ENCODE data around the gene STX4. TPM values are rescaled to one million over a fixed set of nuclear protein-coding genes. Genes with fewer than 3 reads are reported as not detected.
A peak's percentile ranks its signal among the peaks of the same experiment; 100 is the strongest.

The STX4 gene
- total RNA-seq, 1 experiment from 2014 or later, result 25.1 TPM

DNA sequence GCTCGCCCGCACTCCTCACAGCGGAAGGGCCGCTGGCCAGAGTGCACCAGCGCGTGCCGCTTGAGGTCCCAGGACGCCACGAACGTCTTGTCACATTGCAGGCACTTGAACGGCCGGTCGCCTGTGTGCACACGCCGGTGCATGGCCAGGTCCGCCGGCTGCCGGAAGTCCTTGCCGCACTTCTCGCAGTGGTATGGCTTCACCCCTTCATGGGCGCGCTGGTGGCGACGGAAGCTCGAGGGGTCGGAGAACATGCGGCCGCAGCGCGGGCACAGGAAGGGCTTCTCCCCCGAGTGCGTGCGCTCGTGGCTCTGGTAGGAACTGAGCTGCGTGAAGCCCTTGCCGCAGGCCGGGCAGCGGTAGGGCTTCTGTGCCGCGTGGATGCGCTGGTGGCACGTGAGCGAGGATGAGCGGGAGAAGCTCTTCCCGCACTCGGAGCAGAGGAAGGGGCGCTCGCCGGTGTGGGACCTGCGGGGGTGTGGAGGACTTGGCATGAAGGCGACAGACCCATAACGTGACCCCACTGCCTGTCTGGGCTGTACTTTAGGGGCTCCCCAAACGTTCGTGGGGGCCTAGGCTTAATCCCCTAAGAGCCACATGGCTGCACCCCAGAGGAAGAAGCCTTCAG is 28.6 kb downstream of the STX4 start:
- DNase-seq (ENCODE audit: extremely low read depth, low read depth), result no peak

DNA sequence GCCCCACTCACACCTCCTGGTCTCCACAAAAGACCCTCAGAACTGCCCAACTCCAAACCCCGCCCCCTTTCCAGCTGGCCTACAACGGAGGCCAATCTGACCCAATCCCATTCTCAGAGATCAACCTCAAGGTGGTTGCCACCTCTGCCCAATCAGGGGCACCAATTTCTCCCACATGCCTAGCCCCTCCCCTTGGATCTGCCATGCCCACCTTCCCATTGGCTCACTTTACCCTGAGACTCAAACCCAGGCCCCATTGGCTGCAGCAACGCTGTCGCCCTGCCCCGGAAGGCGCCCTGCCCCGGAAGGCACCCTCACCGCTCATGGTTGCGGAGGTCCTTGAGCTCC is 30.1 kb downstream of the STX4 start:
- DNase-seq (ENCODE audit: extremely low read depth, low read depth), result no peak

DNA sequence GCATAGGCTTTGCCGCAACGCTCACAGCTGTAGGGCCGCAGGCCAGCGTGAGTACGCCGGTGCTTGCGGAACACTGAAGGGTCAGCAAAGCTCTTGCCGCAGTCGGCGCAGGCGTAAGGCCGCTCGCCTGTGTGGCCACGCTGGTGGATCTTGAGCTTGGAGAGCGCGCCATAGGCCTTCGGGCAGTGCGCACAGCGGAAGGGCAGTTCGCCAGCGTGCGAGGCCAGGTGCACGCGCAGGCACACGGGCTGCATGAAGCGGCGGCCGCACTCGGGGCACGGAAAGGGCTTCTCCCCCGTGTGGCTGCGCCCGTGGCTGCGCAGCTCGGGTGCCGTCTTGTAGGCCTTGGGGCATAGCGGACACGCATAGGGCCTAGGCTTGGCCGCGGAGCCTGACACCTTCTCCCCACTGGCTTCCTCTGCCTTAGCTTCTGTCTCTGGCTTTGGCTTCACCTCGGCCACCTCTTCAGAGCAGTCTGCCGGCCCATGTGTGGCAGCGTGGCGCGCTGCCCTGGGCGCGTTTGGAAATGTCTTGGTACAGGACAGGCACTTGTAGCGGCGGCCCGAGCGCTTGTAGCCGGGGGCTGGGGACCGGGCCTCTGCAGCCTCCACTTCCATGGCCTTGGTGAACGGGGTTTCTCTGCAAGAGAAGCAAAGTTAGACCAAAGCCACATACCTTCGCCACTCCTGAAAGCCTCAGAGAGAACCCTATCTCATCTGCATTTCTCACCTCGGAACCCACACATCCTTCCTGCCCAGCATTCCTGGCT is 30.7 kb downstream of the STX4 start:
- DNase-seq (ENCODE audit: extremely low read depth, low read depth), result no peak

DNA sequence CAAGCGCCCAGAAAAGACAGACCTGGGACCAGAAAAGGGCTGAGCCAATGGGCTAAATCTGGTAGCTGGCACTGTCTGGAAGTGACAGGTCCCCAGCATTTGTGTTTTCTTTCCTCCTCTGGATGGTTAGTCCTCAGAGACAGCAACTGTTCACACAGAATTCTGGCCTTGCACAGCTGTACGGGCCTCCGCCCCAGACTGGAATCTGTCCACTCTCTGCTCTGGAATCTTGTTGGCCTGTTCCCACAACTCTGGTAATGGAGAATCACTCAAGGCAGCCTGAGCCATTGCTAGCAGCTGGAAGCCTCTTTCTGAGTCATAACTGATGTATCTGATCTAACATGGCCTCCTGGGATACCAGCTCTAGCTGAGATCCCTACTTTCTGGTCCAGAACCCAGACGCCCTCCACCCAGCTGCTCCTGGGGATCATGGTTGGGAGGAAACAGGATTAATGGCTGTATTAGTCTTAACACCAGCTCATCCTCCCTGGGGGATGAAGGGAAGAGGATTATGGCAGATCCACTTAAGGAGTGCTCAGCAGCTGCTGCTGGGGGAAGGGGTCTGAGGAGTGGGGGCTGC is 31.6 kb downstream of the STX4 start:
- DNase-seq (ENCODE audit: extremely low read depth, low read depth), result peak; percentile 35

DNA sequence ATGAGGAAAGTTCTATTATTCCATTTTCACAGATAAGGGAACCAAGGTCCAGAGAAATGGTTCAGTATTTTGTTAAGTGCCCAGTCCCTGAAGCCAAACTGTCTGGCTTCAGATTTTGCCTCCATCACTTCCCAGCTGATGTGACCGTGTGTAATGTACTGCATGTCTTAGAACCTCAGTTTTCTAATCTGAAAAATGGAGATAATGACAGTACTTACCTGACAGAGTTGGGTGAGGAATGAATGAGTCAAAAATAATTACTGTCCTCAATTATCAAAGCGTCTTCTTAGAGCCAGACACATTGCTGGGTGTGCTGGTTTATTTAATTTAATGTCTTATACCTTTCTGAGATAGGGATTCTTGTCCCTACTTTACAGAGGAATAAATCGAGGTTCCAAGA is 34.0 kb downstream of the STX4 start:
- DNase-seq (ENCODE audit: extremely low read depth, low read depth), result no peak

DNA sequence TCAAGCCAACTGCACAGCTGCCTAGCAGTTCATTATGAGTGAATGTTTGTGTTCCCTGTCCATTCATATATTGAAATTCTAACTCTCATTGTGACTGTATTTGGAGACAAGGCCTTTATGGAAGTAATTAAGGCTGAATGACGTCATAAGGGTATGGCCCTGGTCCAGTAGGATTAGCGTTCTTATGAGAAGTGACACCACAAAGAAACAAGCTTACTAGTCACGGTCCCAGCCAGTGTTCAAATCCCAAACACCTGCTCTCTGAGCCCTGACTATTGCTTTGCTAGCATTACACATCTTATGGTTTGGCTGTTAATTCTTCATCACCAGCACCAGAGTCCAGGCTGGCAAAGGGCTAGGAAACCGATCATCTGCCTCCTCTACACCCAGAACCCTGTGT is 38.5 kb downstream of the STX4 start:
- peak; percentile 67 for DNase-seq (ENCODE audit: extremely low read depth, low read depth)

DNA sequence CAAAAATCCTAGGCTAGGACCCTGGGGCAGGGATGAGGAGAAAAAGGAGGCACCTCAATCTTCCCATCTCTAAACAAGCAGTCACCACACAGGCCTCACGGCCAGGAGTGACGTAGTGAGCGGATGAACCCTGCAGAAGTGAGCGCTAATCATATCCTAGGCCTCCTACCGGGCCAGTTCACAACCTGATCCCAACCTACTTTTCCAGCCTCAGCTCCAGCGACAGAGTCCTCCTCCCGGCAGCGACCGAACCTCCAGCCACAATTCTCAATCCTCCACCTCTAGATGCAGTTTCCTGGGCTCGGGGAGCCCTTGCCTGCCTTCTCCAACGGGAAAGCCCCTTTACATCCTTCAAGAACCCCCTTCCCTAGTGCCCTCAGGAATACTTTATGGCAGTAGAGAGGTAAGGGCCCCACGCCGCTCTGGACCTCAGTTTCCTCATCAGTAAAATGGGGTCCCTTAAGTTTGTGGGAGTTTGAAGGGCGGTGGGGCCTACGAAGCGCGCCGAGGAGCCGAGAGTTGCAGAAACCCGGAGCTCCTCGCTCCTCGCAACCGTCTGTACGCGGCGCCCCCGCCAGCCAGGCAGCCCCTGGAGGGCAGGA is 39.3 kb downstream of the STX4 start:
- DNase-seq (ENCODE audit: extremely low read depth, low read depth), result peak; percentile 29

DNA sequence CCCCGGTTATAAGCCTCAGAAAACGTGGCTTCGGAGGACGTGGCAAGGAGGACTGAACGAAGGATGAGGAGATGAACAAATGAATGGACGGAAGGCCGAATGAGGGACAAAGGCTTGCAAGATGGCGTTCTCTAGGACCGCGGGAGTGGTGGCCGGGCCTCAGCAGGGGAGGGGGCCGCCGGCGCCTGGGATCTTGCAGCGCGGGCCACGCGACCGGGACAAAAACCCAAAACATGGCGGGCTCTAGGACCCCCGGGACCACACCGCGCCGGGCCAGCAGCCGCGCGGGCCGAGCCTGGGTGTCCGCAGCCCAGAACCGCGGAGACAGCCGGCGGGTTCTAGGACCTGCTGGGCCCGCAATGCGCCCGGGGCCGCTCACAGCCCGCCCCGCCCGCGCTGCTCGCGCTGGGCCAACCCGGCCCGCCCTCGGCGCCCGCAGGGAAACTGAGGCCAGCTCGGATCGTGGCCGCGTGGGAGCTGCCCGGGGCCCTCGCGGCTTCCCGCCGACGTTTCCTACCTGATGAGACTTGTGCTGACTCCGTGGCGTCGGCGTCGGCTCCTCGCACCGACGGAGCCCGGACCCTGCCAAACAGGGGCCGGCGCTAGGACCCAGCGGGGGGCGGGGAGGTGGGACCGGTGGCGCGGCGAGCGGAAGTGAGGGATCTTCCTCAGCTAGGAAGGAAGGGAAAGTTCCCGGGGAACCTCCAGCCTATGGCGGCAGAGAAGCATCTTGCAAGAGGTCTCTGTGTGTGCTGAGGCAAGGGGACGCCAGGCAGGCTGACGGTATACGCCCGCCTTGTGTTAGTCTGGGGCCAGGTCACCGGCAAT is 40.0 kb downstream of the STX4 start:
- DNase-seq (ENCODE audit: extremely low read depth, low read depth), result peak; percentile 84

DNA sequence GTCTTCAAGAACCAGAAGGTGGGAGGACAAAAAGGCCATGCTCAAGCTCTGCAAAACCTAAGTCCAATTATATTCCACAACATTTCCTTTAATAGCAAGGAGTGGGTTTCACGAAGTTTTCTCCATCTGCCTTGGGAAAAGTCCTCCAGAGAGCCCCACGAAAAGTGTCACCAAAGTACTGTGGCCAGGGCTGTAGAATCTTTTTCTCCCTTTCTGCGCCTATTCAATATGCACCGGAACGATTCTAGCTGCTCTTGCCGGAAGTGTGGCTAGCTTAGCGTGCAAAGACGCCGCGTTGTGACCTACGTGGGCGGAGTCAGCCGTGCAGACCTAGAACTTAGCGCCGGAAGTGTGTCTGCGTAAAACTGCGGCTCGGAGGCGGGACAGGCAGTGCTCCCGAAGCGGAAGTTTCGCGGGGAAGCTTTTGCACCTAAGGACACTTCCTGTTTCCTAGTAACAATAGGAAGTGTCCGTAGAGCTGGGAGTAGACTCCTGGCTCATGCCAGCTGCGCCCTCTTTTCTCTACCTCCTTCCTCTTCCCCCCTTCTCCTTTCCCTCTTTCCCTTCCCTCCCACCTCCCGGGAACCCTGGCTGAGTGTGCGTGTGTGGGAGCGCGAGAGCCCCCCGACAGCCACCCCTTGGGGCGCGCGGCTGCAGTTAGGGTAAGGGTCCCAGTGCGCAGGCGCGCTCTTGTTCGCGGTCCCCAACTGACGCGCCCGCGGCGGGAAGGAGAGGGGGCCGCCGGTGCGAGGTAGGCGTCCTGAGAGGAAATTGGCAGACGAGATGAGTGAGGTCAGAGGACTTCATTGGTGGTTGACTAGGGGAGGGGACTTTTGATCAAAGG is 40.8 kb downstream of the STX4 start, which contains the start of the genes ZNF646 and ZNF668:
Gene ZNF646 (plus strand): TSS at position 453 of the 844 bp plus-strand sequence. CDS start 1,903 bp downstream, outside the sequence.
Gene ZNF668 (minus strand): TSS at position 271 of the 844 bp plus-strand sequence. CDS start 9,781 bp downstream, outside the sequence.
- peak; percentile 99 for DNase-seq (ENCODE audit: extremely low read depth, low read depth)

DNA sequence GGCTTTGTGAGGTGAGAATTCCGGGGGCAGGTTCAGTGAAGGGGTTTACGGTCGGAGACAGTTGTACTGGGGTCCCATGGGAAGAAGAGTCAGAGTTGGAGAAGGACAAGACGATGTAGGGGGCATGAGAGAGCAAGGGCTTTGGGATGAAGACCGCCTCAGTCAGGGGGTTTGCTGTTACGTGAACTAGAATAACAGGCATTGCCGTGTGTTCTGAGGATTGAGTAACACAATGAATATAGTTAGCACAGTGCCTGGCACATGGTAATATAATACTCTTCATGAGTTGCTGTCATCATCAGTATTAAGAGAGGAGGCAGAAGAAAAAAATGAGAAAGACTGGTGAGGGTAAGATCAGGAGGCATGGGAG is 41.4 kb downstream of the STX4 start:
- no peak for DNase-seq (ENCODE audit: extremely low read depth, low read depth)

DNA sequence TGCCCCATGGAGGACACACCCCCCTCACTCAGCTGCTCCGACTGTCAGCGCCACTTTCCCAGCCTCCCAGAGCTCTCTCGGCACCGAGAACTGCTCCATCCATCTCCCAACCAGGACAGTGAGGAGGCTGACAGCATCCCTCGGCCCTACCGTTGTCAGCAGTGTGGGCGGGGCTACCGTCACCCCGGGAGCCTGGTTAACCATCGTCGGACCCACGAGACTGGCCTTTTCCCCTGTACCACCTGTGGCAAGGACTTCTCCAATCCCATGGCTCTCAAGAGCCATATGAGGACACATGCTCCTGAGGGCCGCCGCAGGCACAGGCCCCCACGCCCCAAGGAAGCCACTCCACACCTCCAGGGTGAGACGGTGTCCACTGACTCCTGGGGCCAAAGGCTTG is 43.0 kb downstream of the STX4 start:
- no peak for DNase-seq (ENCODE audit: extremely low read depth, low read depth)

DNA sequence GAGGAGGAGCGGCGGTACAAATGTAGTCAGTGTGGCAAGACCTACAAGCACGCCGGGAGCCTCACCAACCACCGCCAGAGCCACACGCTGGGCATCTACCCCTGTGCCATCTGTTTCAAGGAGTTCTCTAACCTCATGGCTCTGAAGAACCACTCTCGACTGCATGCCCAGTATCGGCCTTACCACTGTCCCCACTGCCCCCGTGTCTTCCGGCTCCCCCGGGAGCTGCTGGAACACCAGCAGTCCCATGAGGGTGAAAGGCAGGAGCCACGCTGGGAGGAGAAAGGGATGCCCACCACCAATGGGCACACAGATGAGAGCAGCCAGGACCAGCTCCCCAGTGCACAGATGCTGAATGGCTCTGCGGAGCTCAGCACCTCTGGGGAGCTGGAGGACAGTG is 43.7 kb downstream of the STX4 start:
- no peak for DNase-seq (ENCODE audit: extremely low read depth, low read depth)

DNA sequence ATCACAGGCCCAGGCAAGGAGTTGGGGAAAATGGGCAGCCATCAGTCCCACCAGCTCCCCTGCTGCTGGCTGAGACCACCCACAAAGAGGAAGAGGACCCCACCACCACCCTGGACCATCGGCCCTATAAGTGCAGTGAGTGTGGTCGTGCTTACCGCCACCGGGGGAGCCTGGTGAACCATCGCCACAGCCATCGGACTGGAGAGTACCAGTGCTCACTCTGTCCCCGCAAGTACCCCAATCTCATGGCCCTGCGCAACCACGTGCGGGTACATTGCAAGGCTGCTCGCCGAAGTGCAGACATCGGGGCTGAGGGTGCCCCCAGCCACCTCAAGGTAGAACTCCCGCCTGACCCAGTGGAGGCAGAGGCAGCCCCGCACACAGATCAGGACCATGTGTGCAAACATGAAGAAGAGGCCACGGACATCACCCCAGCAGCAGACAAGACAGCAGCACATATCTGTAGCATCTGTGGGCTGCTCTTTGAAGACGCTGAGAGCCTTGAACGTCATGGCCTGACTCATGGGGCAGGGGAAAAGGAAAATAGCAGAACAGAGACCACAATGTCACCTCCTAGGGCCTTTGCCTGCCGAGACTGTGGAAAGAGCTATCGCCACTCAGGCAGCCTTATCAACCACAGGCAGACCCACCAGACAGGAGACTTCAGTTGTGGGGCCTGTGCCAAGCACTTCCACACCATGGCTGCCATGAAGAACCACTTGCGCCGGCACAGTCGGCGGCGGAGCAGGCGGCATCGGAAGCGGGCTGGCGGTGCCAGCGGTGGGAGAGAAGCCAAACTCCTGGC is 44.4 kb downstream of the STX4 start:
- no peak for DNase-seq (ENCODE audit: extremely low read depth, low read depth)

DNA sequence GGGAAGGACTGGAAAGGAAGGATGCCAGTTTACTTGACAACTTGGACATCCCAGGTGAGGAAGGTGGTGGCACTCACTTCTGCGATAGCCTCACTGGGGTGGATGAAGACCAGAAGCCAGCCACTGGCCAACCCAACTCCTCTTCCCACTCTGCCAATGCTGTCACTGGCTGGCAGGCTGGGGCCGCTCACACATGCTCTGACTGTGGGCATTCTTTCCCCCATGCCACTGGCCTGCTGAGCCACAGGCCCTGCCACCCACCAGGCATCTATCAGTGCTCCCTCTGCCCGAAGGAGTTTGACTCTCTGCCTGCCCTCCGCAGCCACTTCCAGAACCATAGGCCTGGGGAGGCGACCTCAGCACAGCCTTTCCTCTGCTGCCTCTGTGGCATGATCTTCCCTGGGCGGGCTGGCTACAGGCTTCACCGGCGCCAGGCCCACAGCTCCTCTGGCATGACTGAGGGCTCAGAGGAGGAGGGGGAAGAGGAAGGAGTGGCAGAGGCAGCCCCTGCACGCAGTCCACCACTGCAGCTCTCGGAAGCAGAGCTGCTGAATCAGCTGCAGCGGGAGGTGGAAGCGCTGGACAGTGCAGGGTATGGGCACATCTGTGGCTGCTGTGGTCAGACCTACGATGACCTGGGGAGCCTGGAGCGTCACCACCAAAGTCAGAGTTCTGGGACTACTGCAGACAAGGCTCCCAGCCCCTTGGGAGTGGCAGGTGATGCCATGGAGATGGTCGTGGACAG is 45.4 kb downstream of the STX4 start:
- DNase-seq (ENCODE audit: extremely low read depth, low read depth), result no peak

DNA sequence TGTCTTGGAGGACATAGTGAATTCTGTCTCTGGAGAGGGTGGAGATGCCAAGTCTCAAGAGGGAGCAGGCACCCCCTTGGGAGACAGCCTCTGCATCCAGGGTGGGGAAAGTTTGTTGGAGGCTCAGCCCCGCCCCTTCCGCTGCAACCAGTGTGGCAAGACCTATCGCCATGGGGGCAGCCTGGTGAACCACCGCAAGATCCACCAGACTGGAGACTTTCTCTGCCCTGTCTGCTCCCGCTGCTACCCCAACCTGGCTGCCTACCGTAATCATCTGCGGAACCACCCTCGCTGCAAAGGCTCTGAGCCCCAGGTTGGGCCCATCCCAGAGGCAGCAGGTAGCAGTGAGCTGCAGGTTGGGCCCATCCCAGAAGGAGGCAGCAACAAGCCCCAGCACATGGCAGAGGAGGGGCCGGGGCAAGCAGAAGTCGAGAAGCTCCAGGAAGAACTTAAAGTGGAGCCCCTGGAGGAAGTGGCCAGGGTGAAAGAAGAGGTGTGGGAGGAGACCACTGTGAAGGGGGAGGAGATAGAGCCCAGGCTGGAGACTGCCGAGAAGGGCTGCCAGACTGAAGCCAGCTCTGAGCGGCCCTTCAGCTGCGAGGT is 46.1 kb downstream of the STX4 start:
- no peak for DNase-seq (ENCODE audit: extremely low read depth, low read depth)

DNA sequence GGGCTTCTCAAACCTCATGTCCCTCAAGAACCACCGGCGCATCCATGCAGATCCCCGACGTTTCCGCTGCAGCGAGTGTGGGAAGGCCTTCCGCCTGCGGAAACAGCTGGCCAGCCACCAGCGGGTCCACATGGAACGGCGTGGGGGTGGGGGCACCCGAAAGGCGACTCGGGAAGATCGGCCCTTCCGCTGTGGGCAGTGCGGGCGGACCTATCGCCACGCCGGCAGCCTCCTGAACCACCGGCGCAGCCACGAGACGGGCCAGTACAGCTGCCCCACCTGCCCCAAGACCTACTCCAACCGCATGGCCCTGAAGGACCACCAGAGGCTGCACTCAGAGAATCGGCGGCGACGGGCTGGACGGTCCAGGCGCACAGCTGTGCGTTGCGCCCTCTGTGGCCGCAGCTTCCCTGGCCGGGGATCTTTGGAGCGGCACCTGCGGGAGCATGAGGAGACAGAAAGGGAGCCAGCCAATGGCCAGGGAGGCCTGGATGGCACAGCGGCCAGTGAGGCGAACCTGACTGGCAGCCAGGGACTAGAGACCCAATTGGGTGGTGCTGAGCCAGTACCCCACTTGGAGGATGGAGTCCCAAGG is 46.8 kb downstream of the STX4 start:
- no peak for DNase-seq (ENCODE audit: extremely low read depth, low read depth)

DNA sequence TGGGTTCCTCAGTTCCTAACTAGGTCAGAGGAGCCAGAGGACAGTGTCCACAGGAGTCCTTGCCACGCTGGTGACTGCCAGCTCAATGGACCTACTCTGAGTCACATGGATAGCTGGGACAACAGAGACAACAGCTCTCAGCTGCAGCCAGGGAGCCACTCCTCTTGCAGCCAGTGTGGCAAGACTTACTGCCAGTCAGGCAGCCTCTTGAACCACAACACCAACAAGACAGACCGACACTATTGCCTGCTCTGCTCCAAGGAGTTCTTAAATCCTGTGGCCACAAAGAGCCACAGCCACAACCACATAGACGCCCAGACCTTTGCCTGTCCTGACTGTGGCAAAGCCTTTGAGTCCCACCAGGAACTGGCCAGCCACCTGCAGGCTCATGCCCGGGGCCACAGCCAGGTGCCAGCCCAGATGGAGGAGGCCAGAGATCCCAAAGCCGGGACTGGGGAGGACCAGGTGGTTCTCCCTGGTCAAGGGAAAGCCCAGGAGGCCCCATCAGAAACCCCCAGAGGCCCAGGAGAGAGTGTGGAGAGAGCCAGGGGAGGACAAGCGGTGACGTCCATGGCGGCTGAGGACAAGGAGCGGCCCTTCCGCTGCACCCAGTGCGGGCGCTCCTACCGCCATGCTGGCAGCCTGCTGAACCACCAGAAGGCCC is 47.5 kb downstream of the STX4 start:
- DNase-seq (ENCODE audit: extremely low read depth, low read depth), result no peak
